Right lung (tissue), 10 donors: ENCODE measurements around the gene OR4C3. TPM values are rescaled to one million over a fixed set of nuclear protein-coding genes. Genes with fewer than 3 reads are reported as not detected.
"Not testable (repeated sequence)": the region's sequence is repeated elsewhere in the genome, so short reads cannot be mapped to it uniquely, and the experiment has no call there.

Source experiments
- DNase-seq, 2 donors: peaks; one replicate each; pipeline ENCODE4 v3.0.0-alpha.2; 2013
- long read RNA-seq, 8 donors: transcript quantifications; one replicate each; lab custom pipeline, GENCODE V29; 2026
- polyA plus RNA-seq, 5 donors: library from polyadenylated mRNA; unstranded; fragments of 120-200 nt; gene quantifications; one replicate each; pipeline versions ENCODE4 v1.2.1 to v1.2.3, GENCODE V29; 2013; ENCODE audit warnings: inconsistent platforms in 1 of 5, low replicate concordance in 1 of 5; ENCODE audit not compliant: insufficient read length in 5 of 5, insufficient read depth in 1 of 5

Gene OR4C3
- not detected for polyA plus RNA-seq
- long read RNA-seq, donor 1, result 0 reads
- long read RNA-seq, donor 2, result 0 reads
- long read RNA-seq, donor 3, result 0 reads
- long read RNA-seq, donor 4, result 0 reads
- long read RNA-seq, donor 5, result 0 reads
- long read RNA-seq, donor 6, result 0 reads
- long read RNA-seq, donor 7, result 0 reads
- long read RNA-seq, donor 8, result 0 reads

GRCh38 chr11:48324620-48325019, at the start of gene OR4C3:
OR4C3 (plus strand) TSS chr11:48324920; CDS start chr11:48325022, 102 bp downstream.
- not testable (repeated sequence) for DNase-seq

- DNase-seq, result no peak
Measured at GRCh38 chr11:48305923-48306322, 18.8 kb upstream of the OR4C3 start, which contains the start of gene OR4S1. OR4S1 (plus strand) TSS chr11:48306223; CDS start chr11:48306223, 0 bp downstream.

- DNase-seq, result peak; percentile 1 to 9
Measured at GRCh38 chr11:48307760-48308386, 16.8 kb upstream of the OR4C3 start.

GRCh38 chr11:48313590-48313989, 11.1 kb upstream of the OR4C3 start:
- DNase-seq, result not testable (repeated sequence)

- DNase-seq, result not testable (repeated sequence)
Measured at GRCh38 chr11:48319813-48320212, 4.9 kb upstream of the OR4C3 start.

- no peak for DNase-seq
Measured at GRCh38 chr11:48341466-48341865, 16.7 kb downstream of the OR4C3 start.

GRCh38 chr11:48342505-48342904, 17.8 kb downstream of the OR4C3 start:
- DNase-seq, result not testable (repeated sequence)

- not testable (repeated sequence) for DNase-seq
Measured at GRCh38 chr11:48346286-48346685, 21.6 kb downstream of the OR4C3 start.

- no peak for DNase-seq
Measured at GRCh38 chr11:48354013-48354412, 29.3 kb downstream of the OR4C3 start.

- DNase-seq, result no peak
Measured at GRCh38 chr11:48354677-48355076, 30.0 kb downstream of the OR4C3 start.

GRCh38 chr11:48361289-48361688, 36.6 kb downstream of the OR4C3 start:
- not testable (repeated sequence) for DNase-seq

- no peak for DNase-seq
Measured at GRCh38 chr11:48366365-48366764, 41.6 kb downstream of the OR4C3 start, which contains the start of gene OR4C5. OR4C5 (minus strand) TSS chr11:48366465; CDS start chr11:48366465, 0 bp downstream.

Other genes with a start within 250 kb of the OR4C3 start
- gene OR4B1, start 108.1 kb upstream of the OR4C3 start, polyA plus RNA-seq, result not detected
- not detected for gene OR4X2, start 79.8 kb upstream of the OR4C3 start, polyA plus RNA-seq
- not detected for gene OR4X1, start 61.1 kb upstream of the OR4C3 start, polyA plus RNA-seq
- not detected for gene OR4S1, start 18.7 kb upstream of the OR4C3 start, polyA plus RNA-seq
- not detected for gene OR4C5, start 41.5 kb downstream of the OR4C3 start, polyA plus RNA-seq
- not detected for gene OR4A47, start 163.9 kb downstream of the OR4C3 start, polyA plus RNA-seq